Left renal cortex interstitium (tissue), 4 donors: ENCODE data around the gene NR3C2. TPM values are rescaled to one million over a fixed set of nuclear protein-coding genes. Genes with fewer than 3 reads are reported as not detected.

Experiments
- DNase-seq, 4 donors: peaks; one replicate each; pipeline ENCODE4 v3.0.0-alpha.2; 2013; ENCODE audit warnings: low read depth in 4 of 4, low spot score in 2 of 4, missing footprints in 1 of 4
- polyA plus RNA-seq, 4 donors: library from polyadenylated mRNA; unstranded; fragments of 120-200 nt; gene quantifications; one replicate each; pipeline ENCODE4 v1.2.1, GENCODE V29; 2013; ENCODE audit not compliant: insufficient read length in 4 of 4

NR3C2 gene
- polyA plus RNA-seq, 4 donors, result 14.0 to 20.0 (median 16.0) TPM

DNA sequence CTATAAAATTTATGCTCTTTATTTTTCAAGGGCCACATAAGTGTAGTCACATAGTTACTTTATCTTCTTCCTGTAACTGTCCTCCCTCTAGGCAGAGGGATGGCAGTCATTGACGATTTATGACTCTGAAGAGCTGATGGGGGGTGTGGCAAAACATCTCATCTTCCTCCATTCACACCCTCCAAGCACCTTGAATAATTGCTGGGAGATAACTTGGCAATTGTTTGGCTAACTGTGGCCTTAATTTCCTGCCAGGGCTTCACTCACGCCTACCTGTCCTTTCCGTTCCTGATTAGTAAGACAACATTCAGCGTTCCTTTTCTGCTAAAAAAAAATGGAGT lies 381.1 kb downstream of the NR3C2 start:
- DNase-seq, result no peak

DNA sequence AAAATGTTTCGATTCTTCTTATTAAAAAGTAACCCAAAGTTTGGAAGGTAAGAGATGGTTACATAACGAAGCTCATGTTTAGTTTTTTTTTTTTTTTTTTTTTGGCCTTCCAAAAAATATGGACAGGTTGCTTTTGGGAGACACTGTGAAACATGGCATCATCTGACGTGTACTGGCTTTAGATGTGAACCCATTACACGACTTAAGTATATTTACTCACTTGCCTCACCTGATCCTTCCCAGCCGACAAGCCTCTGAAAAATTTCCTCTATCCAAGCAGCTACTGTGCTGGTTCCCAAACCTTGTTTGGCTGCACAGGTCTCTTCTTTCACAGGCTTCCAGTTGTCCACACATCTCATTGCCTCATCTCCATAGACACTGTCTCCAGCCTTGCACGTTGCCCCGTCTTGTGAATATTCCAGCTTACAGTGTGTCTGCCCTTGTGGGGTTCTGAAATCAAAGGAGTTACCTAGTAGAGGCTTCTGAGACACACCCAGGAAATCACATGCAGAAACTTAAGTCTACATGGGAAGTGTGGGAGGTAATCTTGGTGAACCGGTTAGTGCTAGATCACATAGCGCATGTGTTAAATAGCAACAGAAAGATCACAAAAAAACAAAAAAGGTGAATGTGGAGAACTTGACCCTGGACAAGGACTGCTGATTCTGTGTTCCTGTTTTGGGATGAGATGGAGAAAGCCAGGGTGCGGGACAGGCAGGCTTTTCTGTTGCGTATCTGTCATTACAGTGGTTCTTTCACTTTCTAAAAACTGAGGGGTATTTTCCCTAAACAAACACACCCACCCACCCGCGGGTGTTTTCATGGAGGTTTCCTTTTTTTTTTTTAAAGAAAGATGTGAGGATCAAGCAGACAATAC lies 381.7 kb downstream of the NR3C2 start:
- no peak for DNase-seq

DNA sequence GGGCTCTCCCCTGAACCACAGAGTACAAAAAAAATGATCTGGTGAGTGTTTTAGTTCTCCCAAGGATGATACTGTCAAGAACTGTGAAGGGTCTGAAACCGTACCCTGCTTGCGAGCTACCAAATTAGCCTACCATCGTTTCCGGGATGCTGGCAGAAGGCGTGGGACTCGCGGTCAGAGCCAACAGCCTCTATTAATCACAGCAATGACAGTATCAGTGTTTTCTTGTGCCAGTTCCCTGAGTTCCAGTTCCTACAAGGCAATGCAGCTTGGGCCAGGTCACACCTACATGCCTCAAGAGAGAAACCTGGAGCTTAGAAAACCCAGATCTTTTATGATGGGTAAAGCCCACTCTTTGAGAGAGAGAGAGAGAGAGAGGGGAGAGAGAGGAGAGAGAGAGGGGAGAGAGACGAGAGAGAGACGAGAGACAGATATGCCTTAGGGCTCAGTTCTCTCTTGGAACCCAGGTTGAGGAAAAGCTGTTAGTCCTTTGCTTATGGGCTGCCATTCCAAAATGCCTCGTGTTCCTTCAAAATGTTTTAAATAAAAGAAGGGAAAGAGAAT lies 382.5 kb downstream of the NR3C2 start:
- no peak for DNase-seq

DNA sequence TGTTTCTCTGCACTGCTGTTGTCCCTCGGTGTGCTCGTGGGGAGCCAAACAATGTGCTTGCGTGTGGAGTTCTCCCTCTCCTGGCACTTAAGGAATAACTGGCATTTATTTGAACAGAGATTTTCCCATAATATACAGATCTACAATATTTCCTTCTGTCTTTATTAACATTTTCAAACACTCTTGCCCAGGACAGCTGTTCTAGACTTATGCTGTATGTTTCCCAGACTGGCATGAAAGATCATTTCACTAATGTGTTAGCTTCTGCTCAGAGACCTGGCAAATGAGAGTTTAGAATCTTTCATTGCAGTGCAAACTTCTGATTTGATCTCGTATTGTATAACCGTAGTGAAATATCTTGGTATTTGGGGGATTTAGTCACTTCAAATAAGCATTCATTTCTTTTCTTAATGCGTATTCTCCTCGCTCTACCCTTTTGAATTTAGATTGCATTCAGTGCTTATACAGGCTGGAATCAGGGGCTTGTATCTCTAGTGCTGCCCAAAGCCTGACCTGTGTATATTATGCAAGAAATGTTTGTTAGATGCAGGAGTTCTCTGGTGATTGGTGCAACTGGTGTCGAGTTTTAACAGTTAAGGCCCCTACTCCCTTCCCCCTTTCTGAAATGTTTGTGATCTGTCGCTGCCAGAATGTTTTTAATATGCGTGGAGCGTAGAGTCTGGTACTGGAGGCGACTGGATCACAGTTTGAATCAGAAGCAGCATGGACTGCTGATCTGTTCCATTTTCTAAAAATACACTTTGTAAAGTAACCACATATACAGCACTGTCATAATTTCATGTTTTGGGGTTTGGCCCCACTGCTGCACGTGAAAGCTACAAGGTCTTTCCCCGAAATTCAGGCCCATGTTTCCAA lies 384.0 kb downstream of the NR3C2 start:
- DNase-seq, result no peak

DNA sequence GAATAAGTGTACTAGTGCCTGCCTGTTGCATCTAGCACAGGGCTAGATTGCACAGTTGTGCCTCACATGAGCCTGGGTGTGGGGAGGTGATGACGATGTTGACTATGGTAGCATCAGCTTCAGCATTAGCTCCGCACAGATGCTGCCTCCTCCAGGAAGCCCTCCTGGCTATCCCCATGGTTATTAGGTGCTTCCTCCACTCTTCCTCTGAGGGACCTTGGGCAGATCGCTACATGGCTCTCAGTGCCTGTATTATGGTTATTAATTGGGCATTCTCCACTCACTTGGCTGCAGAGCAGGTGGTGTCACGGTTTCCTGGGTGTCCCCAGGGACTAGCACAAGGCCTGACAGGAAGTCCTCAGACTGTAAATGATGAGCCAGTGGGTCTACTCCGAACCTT lies 384.7 kb downstream of the NR3C2 start:
- DNase-seq, result no peak

DNA sequence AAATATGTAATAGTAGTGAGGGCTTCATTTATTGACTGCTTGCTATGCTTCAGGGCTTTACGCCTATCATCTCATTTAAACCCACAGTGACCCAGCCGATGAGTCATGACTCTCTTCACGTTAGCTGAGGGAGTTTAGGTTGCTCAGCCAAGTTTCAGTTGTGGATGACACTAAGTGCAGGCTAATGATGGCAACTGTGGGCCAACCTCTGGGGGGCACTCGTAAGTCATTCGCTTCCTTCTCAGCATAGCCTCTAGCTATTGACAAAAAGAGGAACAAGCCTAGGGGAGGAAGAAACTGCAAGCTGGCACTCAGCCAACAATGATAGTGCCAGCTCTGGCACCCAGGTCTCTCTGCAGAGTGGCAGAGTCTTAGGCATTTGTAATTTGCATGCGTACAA lies 385.3 kb downstream of the NR3C2 start:
- no peak for DNase-seq

DNA sequence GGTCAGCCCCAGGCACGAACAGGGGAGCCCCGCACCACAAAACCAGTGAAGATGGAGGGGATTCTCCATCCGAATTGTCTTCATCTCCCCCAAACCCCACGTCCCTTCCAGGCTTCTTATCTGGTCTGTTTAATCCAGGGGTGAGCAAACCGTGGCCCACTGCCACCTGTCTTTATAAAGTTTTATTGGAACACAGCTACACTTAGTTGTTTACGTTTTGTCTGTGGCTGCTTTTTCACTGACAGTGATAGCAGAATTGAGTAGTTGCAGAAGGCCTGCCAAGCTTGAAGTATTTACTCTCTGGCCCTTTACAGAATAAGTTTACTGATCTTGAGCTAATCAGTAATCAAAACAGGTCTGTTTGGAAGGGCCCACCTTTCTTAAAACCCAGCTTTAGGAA lies 386.4 kb downstream of the NR3C2 start:
- no peak for DNase-seq

DNA sequence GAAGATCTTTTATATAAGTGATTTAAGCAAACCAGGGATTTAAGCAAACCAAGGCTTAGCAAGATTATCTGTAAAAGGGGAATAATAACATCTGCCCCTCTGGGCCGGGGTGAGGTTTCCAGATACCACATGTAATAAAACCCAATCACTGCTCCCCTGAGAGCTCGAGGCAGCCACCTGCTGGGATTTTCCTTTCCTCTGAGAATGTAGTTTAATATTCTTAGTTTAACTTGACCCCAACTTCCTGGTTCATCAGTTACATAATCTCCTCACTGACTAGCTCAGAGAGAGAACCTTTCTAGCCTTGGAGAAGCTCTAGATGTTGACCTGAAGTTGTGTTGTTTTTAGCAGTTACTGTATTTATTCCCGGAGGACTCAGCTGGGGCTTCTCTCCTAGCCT lies 387.9 kb downstream of the NR3C2 start:
- DNase-seq, result no peak

DNA sequence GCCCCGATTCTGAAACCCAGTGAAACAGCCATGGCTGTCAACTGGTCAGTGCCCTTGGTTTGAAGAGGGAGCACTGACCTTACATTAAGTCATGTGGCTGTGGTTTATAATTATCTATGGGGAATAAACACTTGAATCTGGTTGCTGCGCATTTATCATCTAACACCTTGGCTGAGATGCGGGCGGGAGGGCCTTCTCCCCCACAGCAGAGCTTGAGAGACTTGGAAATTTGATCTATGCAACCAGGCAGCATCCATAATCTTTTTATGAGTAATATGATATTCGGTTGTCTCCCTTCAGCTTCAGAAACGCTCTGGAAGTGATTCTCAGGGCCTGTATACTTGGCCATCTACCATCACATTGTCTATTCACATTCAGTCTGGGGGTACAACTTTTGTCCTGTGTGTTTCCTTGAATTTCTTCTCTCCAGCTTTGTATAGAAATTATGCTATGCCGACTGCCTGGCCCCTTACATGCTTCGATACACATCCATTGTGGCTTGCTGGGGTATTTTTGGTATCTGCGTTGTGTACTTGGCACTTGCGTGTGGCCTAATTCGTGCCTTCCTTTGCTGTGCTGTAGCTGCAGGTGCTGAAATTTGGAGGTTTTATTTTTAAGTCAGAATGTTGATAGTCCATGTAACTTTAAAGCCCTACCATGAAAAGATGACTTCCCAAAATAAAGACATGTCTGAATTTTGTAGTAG lies 388.8 kb downstream of the NR3C2 start:
- DNase-seq, result no peak

DNA sequence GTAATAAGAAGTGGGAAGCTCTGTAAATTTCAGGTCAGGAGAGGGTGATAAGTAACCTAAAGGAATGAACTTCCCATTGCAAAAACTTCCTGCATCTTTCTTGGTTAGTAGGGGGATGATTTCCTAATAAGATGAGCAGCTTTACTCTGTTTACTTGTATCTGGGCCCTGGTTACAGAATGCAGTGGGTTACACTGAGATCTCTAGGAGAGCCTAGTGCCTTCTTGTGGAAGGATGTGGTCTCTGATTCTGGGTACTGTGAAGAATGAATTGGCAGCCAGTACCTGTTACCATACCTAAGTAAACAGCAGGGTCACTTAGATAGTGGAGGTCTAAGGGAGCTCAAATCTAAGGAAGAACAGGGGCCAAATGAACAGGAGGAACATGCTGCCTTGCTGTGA lies 389.8 kb downstream of the NR3C2 start:
- DNase-seq, result no peak

DNA sequence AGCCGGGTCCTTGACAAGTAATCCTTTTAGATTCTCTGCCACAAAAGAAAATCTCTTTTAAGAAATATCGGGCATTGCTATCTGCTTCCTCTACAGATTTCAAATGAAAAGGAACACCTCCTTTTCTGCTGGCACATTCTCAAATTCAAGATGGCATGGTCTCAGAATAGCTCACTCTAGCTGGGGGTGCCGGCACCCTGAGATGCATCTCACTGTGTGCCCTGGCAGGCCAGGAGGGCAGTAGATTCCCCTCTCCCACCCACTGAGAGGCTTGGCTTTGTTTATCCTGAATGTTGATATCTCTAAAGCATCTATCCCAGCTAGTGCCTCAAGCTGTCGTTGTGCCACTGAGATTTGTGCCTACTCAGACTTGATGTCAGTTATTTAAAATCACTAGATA lies 390.8 kb downstream of the NR3C2 start:
- no peak for DNase-seq

DNA sequence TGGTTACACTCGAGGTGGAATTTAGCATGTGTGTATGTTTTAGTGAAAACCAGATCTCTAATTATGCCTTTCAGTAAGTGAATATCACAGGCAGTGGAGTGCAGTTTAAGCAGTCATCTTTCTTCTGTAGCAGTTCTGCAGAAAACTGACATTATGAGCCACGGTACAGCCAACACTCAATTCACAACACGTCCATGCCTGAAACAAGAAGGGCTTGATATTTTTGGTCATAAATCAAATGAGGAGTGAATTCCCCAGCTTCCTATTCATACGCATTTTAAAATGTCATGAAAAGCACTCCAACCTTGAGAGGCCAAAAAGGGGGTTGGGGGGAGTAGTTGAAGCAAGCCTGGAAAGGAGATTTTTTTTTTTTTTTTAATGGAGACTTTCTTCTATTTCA lies 393.6 kb downstream of the NR3C2 start:
- DNase-seq, result no peak

DNA sequence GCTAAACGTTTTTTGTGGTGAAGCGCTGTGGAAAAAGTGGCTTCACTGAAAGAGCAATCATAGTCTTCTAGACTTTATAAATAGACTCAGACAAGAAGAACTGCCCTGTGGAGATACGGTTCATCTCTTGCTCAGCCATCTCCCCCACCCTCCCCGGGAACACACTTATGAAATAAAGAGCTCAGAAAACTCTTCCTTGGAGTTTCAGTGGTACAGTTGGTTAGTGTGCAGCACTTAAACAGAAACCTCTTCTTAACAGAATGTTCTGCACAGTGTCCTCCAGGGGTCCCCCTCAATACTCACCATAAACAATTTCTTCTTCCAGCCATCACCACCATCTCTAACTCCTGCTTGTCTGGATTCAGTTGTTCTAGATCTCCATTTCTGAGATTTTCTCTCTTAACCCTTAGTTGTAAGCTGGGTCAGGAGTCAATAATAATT lies 397.3 kb downstream of the NR3C2 start:
- no peak for DNase-seq

DNA sequence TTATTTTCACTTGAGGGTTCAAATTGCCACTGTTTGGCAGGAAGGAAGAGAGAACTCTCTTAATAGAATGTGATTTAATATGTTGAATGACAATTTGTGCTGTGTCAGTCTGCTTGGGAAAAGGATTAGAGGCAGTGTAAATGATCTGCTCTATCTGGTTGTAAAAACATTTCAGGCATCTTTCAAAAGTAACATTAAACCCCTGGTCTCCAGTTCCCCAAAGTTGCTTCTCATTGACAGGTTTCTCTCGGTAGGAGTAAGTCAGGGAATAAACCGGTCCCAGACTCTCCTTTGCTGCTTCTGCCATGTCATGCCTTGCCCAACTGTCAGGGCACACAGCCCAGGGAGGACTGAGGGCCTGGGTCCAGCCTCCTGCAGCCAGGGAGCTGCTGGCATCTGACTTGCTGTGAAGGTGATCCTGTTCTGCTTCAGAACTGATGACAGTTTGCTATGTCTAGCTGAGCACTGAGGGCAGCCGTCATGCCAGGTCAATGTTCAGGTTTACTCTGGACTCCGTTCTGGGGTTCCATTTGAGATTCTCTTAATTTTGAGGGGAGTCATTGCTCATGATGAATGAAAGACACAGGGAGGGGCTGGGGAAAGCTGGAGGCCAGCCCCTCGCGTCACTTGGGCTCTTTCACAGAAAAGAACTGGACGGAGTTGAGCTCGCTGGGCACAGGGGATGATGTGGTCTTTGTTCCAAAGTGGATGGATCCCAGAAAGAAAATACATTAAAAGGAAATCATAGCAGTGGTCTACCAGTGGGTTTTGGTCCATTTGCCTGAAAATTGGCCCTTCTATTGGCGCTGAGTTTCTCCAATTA lies 397.9 kb downstream of the NR3C2 start:
- DNase-seq, result no peak

DNA sequence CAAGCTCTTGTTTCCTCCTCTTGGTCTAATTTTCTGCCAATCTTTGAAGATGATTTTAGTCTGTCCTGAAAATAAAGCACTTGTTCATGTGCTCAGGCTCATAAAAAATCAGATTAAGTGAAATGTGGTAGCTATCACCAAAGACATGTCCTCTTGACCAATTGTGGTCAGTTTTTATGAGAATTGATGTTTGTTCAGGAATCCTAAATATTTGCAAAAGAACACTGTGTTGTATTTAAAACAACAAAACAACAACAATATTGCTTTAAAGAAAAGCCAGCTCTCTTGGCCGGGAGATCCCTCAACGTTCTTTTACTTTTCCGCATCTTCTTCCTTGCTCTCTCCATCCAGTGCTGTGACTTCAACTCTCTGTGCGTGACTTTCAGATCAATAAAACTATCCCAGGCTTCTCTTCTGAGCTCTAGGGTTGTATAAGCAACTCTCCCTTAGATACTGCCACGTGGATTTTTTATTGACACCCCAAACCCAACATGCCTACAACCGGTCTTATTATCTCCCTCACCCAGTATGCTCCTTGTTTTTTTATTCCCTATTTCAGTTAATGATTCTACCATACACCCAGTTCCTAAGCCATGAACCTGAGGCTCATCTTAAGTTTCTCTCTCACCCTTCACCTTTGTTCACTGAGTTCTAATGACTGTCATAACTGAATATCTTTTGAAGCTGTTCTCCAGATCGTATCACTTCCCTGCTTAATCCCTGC lies 400.4 kb downstream of the NR3C2 start:
- DNase-seq, result no peak

DNA sequence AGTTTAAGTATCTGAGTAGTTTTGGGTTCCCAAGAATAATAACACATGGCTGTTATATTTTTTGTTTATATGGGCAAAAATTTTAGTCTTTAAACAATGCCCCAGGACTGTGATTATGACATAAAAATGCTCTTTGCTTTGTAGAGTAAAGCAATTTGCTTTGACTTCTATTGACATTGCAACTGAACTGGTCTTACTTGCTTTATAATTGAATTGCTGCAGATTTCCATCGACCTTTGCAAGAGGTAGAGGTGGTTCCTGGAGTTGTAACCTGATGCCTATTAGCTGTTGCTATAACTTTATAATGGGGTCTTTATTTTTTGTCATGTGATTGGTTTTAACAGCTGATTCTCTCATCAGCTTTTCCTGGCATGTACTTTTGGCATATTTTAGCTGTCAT lies 407.4 kb downstream of the NR3C2 start:
- no peak for DNase-seq

DNA sequence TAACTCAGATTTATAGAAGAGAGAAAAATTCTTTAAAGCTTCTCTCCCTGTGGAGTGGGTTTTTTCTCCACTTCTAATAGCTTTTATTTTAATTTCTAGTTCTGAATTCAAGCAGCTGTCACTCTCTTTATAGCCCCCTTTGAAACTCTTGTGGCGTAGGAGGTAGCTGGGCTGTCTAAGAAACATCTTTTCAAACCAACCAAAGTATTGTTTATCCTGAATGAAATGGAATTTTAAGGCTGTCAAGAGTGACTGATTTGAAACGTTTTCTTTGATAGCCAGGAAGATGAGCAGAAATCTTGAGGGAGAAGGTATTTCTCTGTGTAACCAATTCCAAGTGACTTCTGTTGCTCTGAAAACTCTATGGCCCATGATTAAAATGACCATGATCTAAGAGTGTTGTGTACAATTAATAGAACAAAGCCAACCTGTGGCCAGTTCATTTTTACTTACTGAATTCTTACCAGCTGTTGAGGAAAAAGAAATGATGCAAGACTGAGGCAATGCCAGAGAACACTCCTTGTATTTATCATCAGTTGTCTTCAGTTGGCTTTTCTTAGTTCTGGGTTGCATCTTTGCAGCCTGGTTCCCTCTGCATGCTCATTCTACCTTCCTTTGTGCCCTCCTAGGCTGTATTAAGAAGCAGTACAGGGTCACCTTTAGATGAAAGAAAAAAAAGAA lies 411.9 kb downstream of the NR3C2 start:
- DNase-seq, result no peak

DNA sequence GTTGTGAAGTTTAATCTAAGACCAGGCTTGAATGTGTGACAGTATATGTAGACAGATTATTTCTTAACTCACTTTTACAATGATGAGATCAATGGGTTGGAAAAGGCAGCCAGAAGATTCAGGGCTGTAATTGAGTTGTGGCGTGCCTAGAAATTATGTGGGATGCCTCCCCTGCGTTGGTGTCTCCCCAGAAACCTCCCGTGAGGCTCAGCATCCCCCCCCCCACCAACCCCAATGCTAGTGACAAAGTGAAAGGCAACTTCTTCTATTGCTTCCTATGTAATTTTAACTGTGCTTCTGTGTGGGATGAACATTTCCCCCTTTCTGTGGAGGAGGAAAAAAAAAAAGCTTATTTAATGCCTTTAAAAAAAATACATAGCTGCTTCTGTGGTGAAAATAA lies 412.4 kb downstream of the NR3C2 start:
- DNase-seq, result no peak
